HepG2 (cell line): ENCODE measurements around the gene DTX2. TPM values are rescaled to one million over a fixed set of nuclear protein-coding genes. Genes with fewer than 3 reads are reported as not detected.

ENCODE experiments used
- ATAC-seq: fragments of 200-7000 bp; cut with Tn5 transposase; 3 replicates; pipeline ENCODE4 v1.9.1; 2020; ENCODE audit warnings: mild to moderate bottlenecking, moderate library complexity
- BruUV-seq: library from RNA; stranded (reverse); fragments of 400-500 nt; replicated peaks from 2 replicates; lab custom pipeline; 2021; lab: Mats Ljungman, UMichigan
- CTCF ChIA-PET: fragments of 300-600 bp; formaldehyde crosslinking; extraction: SDS; loops from one replicate; lab custom pipeline; 2021; ENCODE audit warnings: low total read pairs, inconsistent platforms, low intra/inter-chr PET ratio; lab: Yijun Ruan, JAX
- POLR2A ChIA-PET: fragments of 350-600 bp; sonication (Branson Sonifier 250); formaldehyde crosslinking; loops from one replicate; lab custom pipeline; 2020; ENCODE audit warnings: antibody characterized with exemption, inconsistent platforms; lab: Yijun Ruan, JAX
- DNase-seq: peaks from one replicate; pipeline ENCODE4 v3.0.0-alpha.2; 2015; ENCODE audit warnings: low spot score
- FAIRE-seq: peaks from 3 replicates; lab custom pipeline; 2011; peaks lifted over from hg19 to GRCh38; lab: Jason Lieb, UNC
- H2AFZ ChIP-seq: one replicate; pipeline ENCODE4 v1.6.1; 2011; ENCODE audit warnings: low read length, inconsistent platforms
- H3K27ac ChIP-seq: fragments of 300-600 bp; 3 replicates; pipeline ENCODE4 v1.8.0; 2011; ENCODE audit warnings: mixed run types, mild to moderate bottlenecking, mixed read lengths, low read length, inconsistent platforms; ENCODE audit not compliant: insufficient read depth; ENCODE audit errors: extremely low read length
- H3K27me3 ChIP-seq, 2 experiments: fragments of 200-600 bp in 1 of 2; 2 replicates in 1 of 2; 3 replicates in 1 of 2; pipeline versions ENCODE4 v1.6.0 to v1.8.0; 2011; ENCODE audit warnings: low read length in 2 of 2, mild to moderate bottlenecking in 2 of 2, moderate library complexity in 2 of 2, inconsistent platforms in 1 of 2; ENCODE audit not compliant: insufficient read depth in 2 of 2, control insufficient read depth in 1 of 2
- H3K36me3 ChIP-seq, 2 experiments: fragments of 200-600 bp in 1 of 2; replicated peaks in 1 of 2; 2 replicates in 1 of 2; 3 replicates in 1 of 2; pipeline versions ENCODE4 v1.5.1 to v1.8.0; 2011; ENCODE audit warnings: low read length in 2 of 2, inconsistent platforms in 1 of 2; ENCODE audit not compliant: insufficient read depth in 2 of 2, control insufficient read depth in 1 of 2
- H3K4me1 ChIP-seq: 2 replicates; pipeline ENCODE4 v1.5.1; 2012; ENCODE audit warnings: low read length, inconsistent platforms; ENCODE audit not compliant: insufficient read depth
- H3K4me2 ChIP-seq: 2 replicates; pipeline ENCODE4 v1.6.0; 2011; ENCODE audit warnings: low read depth, low read length, inconsistent platforms
- H3K4me3 ChIP-seq, 3 experiments: fragments of 200-600 bp in 1 of 3; sonication (generic), shearing (Covaris generic) in 1 of 3; replicated peaks in 1 of 3; 2 replicates each; pipeline ENCODE4 v1.5.1; 2011 to 2016; ENCODE audit warnings: low read length in 3 of 3, inconsistent platforms in 2 of 3, low read depth in 2 of 3, mild to moderate bottlenecking in 2 of 3, control low read depth in 1 of 3, mixed read lengths in 1 of 3; ENCODE audit not compliant: insufficient read depth in 1 of 3
- H3K79me2 ChIP-seq: one replicate; pipeline ENCODE4 v1.6.1; 2011; ENCODE audit warnings: low read length, inconsistent platforms; ENCODE audit not compliant: insufficient read depth
- H3K9ac ChIP-seq: 2 replicates; pipeline ENCODE4 v1.6.0; 2011; ENCODE audit warnings: mild to moderate bottlenecking, low read depth, low read length, inconsistent platforms; ENCODE audit not compliant: insufficient read depth
- H3K9me3 ChIP-seq: 2 replicates; pipeline ENCODE4 v1.5.1; 2012; ENCODE audit warnings: mild to moderate bottlenecking, low read length
- H4K20me1 ChIP-seq: 2 replicates; pipeline ENCODE4 v1.6.0; 2011; ENCODE audit warnings: inconsistent platforms, mild to moderate bottlenecking, low read length, moderate library complexity; ENCODE audit not compliant: insufficient read depth
- ZBTB33 ChIP-seq: sonication (generic); formaldehyde crosslinking; IDR thresholded peaks from 2 replicates; pipeline ENCODE4 v1.4.0; 2020; ENCODE audit warnings: missing genetic modification reagents
- ZNF569 ChIP-seq: sonication (generic); formaldehyde crosslinking; IDR thresholded peaks from 2 replicates; pipeline ENCODE4 v1.5.0; 2020; ENCODE audit warnings: mild to moderate bottlenecking, missing genetic modification reagents, moderate library complexity, borderline replicate concordance
- WGBS: methylation state at CpG from one replicate; pipeline ENCODE4 v1.1.6; 2017; ENCODE audit warnings: low lambda C conversion rate; 5-methylcytosine and 5-hydroxymethylcytosine counted together
- in situ Hi-C: cut with HindIII; loops from 2 replicates; pipeline ENCODE4 v1.10.0; 2017; ENCODE audit warnings: low pct_unique_long_range_greater_than_20kb; ENCODE audit not compliant: extremely low pct_ligation_motif_present
- intact Hi-C: fragments of 100-400 bp; cut with micrococcal nuclease; formaldehyde crosslinking; loops from one replicate; pipeline ENCODE4 v1.10.0; 2022; ENCODE audit not compliant: unreplicated experiment
- polyA plus RNA-seq, 8 experiments: library from polyadenylated mRNA; depleted of rRNA in 3 of 8; stranded (reverse) in 7 of 8; unstranded in 1 of 8; fragments of >200 nt; fragmentation: Illumina TruSeq in 4 of 8; extraction: Trizol in 4 of 8; gene quantifications; 2 replicates each; pipeline versions ENCODE4 v1.2.1 to v1.2.3, GENCODE V29; 2011 to 2016; ENCODE audit warnings: low read depth in 4 of 8, missing spikeins in 1 of 8, mixed read lengths in 1 of 8; ENCODE audit not compliant: insufficient read depth in 1 of 8
- total RNA-seq, 5 experiments: library from RNA; depleted of rRNA; stranded (reverse); fragments of >200 nt; fragmentation: Illumina TruSeq; extraction: Trizol; gene quantifications; 2 replicates each; pipeline ENCODE4 v1.2.3, GENCODE V29; 2016; ENCODE audit warnings: low read depth in 1 of 5

Gene DTX2
- total and polyA plus RNA-seq, 2 of the 13 experiments (the other 11 are each of a cell fraction or from before 2014, with no cell fraction given), result 5.5 to 6.2 TPM

GRCh38 chr7:76509931-76510877 lies 48.7 kb downstream of the DTX2 start, which contains the start of gene UPK3B:
TSS of gene UPK3B (plus strand) at chr7:76510552. CDS start at chr7:76510653, 101 bp downstream.
- FAIRE-seq (no peak), ATAC-seq (no peak), DNase-seq (no peak)
- Histone ChIP-seq H3K9ac (no peak within 1 kb of the TSS), H3K27me3 (peaks cover 0 to 2% of the 10 kb centered on the region in 2 experiments; a peak in 1 of 5 replicates), H3K36me3 (peaks cover 0 to 3% of the 10 kb centered on the region in 2 experiments; a peak in 1 of 5 replicates), H3K4me3 (no peak within 1 kb of the TSS), H3K4me1 (peaks cover 33% of the 10 kb centered on the region), H3K9me3 (no peaks in the 10 kb centered on the region), H3K4me2 (no peak within 1 kb of the TSS), H4K20me1 (no peaks in the 10 kb centered on the region), H3K79me2 (no peaks in the 10 kb centered on the region), H3K27ac (no peak within 1 kb of the TSS), H2AFZ (no peak within 1 kb of the TSS)
- in situ Hi-C loops, result no loop called here
- POLR2A ChIA-PET, result no interaction called here
- WGBS, result 80% methylated on average over 10 of the region's 20 CpGs
- CTCF ChIA-PET, result no interaction called here
- no TSS peak for BruUV-seq
- intact Hi-C loops, result no loop called here
- TF ChIP-seq ZNF569, result no peak
- peak; percentile 23; the same call in 1 of the 2 replicates for TF ChIP-seq ZBTB33 (CRISPR knock-in tag)
